GM18858 (cell line): ENCODE data around the gene TRIOBP.
"Not testable (repeated sequence)": the region's sequence is repeated elsewhere in the genome, so short reads cannot be mapped to it uniquely, and the experiment has no call there.

Source experiments
- ATAC-seq: cut with Tn5 transposase; IDR thresholded peaks from one replicate; pipeline ENCODE4 v1.9.1; 2021; ENCODE audit not compliant: unreplicated experiment

Gene TRIOBP

GRCh38 chr22:37692627-37693285 is 4.1 kb upstream of the TRIOBP start:
- no peak for ATAC-seq

- not testable (repeated sequence) for ATAC-seq
Observed at GRCh38 chr22:37694131-37694530, 2.7 kb upstream of the TRIOBP start.

GRCh38 chr22:37696260-37696656 is 590 bp upstream of the TRIOBP start:
- not testable (repeated sequence) for ATAC-seq

- no peak for ATAC-seq
Observed at GRCh38 chr22:37697538-37697835, 639 bp downstream of the TRIOBP start.

GRCh38 chr22:37701141-37701786 is 4.4 kb downstream of the TRIOBP start:
- no peak for ATAC-seq

- no peak for ATAC-seq
Observed at GRCh38 chr22:37703906-37704305, 7.1 kb downstream of the TRIOBP start.

GRCh38 chr22:37704645-37705044 is 7.8 kb downstream of the TRIOBP start:
- ATAC-seq: no peak

GRCh38 chr22:37705205-37705604 is 8.4 kb downstream of the TRIOBP start:
- ATAC-seq: no peak

- ATAC-seq: no peak
Observed at GRCh38 chr22:37708580-37709444, 12.0 kb downstream of the TRIOBP start.

GRCh38 chr22:37709445-37709765 is 12.6 kb downstream of the TRIOBP start:
- ATAC-seq: no peak

GRCh38 chr22:37710675-37711074 is 13.8 kb downstream of the TRIOBP start:
- ATAC-seq: no peak

GRCh38 chr22:37711490-37711889 is 14.6 kb downstream of the TRIOBP start:
- no peak for ATAC-seq

GRCh38 chr22:37713761-37714160 is 16.9 kb downstream of the TRIOBP start:
- no peak for ATAC-seq

- no peak for ATAC-seq
Observed at GRCh38 chr22:37714634-37715033, 17.8 kb downstream of the TRIOBP start.

- ATAC-seq: no peak
Observed at GRCh38 chr22:37715760-37716159, 18.9 kb downstream of the TRIOBP start.

- no peak for ATAC-seq
Observed at GRCh38 chr22:37716708-37717107, 19.9 kb downstream of the TRIOBP start.

- not testable (repeated sequence) for ATAC-seq
Observed at GRCh38 chr22:37717235-37717634, 20.4 kb downstream of the TRIOBP start.

GRCh38 chr22:37717746-37718305 is 21.0 kb downstream of the TRIOBP start:
- not testable (repeated sequence) for ATAC-seq

- no peak for ATAC-seq
Observed at GRCh38 chr22:37725551-37726240, 28.8 kb downstream of the TRIOBP start.

- no peak for ATAC-seq
Observed at GRCh38 chr22:37726241-37726887, 29.5 kb downstream of the TRIOBP start.

GRCh38 chr22:37728620-37729019 is 31.8 kb downstream of the TRIOBP start:
- no peak for ATAC-seq
